HL-60 (cell line): ENCODE results near the gene TMEM37.

Experiments used
- CTCF ChIP-seq: IDR thresholded peaks from one replicate; pipeline ENCODE4 v1.5.1; 2011; ENCODE audit warnings: low read length, control low read depth, inconsistent platforms; ENCODE audit not compliant: insufficient read depth
- TF ChIP-seq, protein P1 (sequence below): IDR thresholded peaks from 2 replicates; pipeline ENCODE4 v1.6.1; 2012; ENCODE audit warnings: low read depth; ENCODE audit not compliant: insufficient replicate concordance

DNA sequence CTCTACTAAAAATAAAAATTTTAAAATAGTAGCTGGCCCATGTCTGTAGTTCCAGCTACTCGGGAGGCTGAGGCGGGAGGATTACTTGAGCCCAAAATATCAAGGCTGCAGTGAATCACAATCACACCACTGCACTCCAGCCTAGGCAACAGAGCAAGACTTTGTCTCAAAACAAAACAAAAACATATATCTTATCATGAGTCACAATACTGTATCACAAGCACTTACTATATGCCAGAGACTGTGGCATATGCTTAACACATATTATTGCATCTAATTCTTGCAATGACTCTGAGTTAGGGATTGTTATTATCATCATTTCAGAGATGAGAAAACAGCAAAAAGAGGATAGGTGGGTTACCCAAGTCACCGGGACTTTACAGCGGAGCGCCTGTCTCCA is 29.5 kb upstream of the TMEM37 start:
- TF ChIP-seq CTCF, result no peak
- TF ChIP-seq, protein P1, sequence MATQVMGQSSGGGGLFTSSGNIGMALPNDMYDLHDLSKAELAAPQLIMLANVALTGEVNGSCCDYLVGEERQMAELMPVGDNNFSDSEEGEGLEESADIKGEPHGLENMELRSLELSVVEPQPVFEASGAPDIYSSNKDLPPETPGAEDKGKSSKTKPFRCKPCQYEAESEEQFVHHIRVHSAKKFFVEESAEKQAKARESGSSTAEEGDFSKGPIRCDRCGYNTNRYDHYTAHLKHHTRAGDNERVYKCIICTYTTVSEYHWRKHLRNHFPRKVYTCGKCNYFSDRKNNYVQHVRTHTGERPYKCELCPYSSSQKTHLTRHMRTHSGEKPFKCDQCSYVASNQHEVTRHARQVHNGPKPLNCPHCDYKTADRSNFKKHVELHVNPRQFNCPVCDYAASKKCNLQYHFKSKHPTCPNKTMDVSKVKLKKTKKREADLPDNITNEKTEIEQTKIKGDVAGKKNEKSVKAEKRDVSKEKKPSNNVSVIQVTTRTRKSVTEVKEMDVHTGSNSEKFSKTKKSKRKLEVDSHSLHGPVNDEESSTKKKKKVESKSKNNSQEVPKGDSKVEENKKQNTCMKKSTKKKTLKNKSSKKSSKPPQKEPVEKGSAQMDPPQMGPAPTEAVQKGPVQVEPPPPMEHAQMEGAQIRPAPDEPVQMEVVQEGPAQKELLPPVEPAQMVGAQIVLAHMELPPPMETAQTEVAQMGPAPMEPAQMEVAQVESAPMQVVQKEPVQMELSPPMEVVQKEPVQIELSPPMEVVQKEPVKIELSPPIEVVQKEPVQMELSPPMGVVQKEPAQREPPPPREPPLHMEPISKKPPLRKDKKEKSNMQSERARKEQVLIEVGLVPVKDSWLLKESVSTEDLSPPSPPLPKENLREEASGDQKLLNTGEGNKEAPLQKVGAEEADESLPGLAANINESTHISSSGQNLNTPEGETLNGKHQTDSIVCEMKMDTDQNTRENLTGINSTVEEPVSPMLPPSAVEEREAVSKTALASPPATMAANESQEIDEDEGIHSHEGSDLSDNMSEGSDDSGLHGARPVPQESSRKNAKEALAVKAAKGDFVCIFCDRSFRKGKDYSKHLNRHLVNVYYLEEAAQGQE, result no peak
